ENCODE results near the gene EPN2.

DNA sequence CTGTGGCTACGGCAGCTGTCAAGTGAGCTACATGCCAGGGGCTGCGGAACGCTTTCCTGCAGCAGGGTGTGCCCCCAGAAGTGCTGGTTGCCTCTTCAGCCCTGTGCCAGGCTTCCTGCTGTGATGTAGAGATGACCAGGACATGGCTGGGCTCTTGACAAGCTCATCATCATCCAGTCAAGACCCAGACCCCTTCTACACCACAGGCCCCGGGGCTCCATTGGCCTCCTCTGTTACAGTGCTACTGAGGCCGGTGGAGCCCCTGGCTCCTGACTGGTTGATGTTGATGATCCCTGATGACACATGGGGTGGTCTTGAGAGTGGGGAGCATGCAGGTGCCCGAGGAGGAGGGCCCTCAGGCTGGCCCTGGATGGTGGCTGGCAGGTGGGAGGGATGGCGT lies 75.2 kb downstream of the EPN2 start:
- TF ChIP-seq, protein P1, sequence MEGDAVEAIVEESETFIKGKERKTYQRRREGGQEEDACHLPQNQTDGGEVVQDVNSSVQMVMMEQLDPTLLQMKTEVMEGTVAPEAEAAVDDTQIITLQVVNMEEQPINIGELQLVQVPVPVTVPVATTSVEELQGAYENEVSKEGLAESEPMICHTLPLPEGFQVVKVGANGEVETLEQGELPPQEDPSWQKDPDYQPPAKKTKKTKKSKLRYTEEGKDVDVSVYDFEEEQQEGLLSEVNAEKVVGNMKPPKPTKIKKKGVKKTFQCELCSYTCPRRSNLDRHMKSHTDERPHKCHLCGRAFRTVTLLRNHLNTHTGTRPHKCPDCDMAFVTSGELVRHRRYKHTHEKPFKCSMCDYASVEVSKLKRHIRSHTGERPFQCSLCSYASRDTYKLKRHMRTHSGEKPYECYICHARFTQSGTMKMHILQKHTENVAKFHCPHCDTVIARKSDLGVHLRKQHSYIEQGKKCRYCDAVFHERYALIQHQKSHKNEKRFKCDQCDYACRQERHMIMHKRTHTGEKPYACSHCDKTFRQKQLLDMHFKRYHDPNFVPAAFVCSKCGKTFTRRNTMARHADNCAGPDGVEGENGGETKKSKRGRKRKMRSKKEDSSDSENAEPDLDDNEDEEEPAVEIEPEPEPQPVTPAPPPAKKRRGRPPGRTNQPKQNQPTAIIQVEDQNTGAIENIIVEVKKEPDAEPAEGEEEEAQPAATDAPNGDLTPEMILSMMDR (IDR thresholded peaks at IDR 0.05): no peak
- no peak for TF ChIP-seq POLR2A (IDR thresholded peaks at IDR 0.05)

Data from right lobe of liver (tissue), 4 donors.